Fibroblast of pulmonary artery (primary cell): Measurements from ENCODE around the gene MCM3AP.

Experiments used
- DNase-seq: peaks from one replicate; pipeline ENCODE4 v3.0.0-alpha.2; 2010; ENCODE audit warnings: low read depth
- H3K4me3 ChIP-seq: replicated peaks from 2 replicates; pipeline ENCODE4 v1.5.1; 2011; ENCODE audit warnings: low read depth, mild to moderate bottlenecking, control low read depth, low read length, moderate library complexity
- TF ChIP-seq, protein P1 (sequence below): IDR thresholded peaks from 2 replicates; pipeline ENCODE4 v1.5.1; 2011; ENCODE audit warnings: mild to moderate bottlenecking, control low read depth, low read length, inconsistent platforms; ENCODE audit errors: missing control alignments

The MCM3AP gene

DNA sequence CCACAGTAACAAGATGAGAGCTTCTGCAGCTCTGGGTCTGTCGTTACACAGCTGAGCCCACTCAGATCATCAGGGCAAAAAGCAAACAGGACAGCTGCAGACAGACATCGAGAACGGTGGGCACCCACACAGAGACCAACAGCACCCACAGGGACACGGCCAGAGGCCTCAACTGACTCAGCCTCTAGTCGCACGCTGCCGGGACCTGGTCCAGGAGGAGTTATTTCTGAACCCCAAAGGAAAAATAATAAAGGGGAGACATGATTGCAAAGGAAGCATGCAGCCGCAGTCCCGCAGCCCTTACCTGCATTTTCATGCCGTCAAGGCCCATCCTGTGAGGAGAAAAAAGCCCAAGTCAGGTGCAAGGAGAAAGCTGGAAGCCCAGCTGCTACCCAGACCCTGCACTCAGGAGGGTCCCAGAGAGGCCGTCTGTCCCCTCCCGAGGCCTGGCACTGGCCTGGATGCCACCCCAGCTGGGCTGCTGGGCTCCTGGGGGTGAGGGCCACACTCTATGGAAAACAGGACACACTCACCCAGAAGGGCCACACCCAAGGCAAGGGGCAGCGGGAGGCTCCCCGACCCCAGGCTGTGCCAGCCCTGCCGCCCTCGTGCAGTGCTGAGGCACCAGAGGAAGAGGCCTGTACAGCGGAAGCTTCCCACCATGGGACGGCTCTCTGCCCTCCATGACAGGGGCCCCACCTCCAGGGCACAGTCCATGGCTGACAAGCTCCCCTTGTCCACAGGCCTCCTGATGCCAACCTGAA lies 72.5 kb downstream of the MCM3AP start:
- no peak for DNase-seq
- H3K4me3 ChIP-seq, result no peak overlapping the region
- TF ChIP-seq, protein P1, sequence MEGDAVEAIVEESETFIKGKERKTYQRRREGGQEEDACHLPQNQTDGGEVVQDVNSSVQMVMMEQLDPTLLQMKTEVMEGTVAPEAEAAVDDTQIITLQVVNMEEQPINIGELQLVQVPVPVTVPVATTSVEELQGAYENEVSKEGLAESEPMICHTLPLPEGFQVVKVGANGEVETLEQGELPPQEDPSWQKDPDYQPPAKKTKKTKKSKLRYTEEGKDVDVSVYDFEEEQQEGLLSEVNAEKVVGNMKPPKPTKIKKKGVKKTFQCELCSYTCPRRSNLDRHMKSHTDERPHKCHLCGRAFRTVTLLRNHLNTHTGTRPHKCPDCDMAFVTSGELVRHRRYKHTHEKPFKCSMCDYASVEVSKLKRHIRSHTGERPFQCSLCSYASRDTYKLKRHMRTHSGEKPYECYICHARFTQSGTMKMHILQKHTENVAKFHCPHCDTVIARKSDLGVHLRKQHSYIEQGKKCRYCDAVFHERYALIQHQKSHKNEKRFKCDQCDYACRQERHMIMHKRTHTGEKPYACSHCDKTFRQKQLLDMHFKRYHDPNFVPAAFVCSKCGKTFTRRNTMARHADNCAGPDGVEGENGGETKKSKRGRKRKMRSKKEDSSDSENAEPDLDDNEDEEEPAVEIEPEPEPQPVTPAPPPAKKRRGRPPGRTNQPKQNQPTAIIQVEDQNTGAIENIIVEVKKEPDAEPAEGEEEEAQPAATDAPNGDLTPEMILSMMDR, result no peak

DNA sequence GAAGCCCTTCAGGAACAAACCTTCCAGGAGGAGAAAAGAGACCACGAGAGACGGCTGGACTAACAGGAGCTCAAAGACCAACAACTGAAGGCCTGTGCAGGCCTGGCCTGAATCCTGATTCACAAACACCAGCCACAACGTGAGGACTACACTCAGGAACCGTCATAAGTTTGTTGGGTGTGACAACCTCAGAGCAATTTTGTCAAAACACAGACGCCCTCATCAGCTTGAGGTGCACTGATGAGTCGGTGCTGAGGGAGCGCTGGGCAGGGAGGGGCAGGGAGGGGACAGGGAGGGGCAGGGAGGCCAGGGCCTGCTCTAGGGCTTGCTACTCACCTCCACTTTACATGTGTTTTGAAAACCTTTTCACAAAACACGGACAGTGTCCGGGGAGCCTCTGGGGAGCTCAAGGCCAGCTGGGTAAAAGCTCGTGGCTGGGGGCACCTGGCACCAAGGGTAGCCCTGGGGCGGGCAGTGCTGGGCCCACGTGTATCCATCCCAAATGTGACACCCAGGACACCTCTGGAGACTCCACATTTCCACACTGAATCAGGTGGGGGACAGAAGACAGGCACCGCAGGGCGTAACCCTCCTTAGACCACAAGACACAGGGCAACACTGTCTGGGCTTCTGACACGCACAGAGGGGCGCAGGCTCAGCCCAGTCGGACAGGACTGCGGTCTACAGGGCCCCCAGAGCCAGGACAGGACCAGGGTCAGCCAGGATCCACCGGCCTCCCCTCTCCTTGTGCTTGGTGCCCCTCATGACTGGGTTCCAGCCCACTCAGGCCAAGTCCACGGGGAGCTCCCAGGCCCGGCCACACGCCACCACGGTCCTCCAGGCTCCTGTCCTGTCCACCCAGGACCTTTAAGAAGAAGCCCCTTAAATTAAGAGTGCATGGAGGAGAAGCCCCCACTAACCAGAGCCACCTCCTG lies 73.4 kb downstream of the MCM3AP start:
- no peak overlapping the region for H3K4me3 ChIP-seq
- TF ChIP-seq, protein P1, result no peak
- DNase-seq, result no peak

DNA sequence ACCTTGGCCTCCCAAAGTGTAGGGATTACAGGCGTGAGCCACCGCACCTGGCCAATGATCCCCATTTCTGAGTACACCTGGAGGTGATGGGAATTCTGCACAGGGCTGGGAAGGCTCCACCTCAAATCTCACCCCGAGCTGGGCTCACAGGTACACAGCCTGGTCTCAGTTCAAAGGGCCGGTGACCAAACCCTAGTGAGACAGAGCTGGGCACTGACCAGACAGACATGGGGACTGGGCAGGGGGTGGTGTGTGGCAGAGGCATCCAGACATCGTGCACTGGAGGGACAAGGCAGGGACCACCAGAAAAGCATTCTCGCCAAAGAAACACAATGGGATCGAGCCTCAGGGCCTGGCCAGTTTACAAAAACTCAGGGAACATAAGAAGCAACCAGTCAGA lies 74.0 kb downstream of the MCM3AP start:
- H3K4me3 ChIP-seq, result no peak overlapping the region
- TF ChIP-seq, protein P1, result no peak
- no peak for DNase-seq

DNA sequence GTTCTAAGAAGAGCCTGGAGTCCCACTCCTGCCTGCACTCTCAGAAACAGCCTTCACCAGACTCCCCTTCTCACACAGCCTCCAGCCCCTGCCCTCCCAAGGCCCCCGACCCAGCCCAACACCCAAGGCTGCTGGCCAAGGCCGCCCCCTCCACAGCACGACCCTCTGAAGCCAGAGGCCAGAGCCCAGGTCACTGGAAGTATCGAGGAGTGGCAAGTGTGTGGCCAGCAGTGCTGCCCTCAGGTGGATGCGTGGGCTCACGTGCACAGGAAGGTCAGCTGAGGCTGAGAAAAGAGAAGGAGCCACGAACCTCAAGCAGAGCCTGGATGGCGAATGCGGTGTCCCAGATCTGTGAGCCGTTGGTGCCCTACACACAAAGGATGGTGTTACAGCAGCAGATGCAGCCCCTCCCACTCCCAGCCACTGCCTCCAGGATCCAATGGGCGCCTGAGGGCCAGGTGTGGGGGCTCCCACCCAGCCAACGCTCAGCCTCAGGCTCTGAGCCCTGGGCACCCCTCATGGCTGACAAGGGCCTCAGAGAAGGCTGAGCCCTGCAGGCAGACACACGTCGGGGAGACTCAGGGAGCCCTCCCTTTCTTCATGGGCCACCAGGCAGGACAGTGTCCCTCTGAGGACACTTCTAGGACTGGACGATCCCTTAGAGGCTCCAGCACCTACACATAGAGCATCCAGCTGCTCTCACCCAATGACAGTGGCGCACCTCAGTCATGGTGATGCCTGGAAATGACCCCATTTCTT lies 74.9 kb downstream of the MCM3AP start:
- no peak overlapping the region for H3K4me3 ChIP-seq
- TF ChIP-seq, protein P1, result no peak
- DNase-seq, result no peak

DNA sequence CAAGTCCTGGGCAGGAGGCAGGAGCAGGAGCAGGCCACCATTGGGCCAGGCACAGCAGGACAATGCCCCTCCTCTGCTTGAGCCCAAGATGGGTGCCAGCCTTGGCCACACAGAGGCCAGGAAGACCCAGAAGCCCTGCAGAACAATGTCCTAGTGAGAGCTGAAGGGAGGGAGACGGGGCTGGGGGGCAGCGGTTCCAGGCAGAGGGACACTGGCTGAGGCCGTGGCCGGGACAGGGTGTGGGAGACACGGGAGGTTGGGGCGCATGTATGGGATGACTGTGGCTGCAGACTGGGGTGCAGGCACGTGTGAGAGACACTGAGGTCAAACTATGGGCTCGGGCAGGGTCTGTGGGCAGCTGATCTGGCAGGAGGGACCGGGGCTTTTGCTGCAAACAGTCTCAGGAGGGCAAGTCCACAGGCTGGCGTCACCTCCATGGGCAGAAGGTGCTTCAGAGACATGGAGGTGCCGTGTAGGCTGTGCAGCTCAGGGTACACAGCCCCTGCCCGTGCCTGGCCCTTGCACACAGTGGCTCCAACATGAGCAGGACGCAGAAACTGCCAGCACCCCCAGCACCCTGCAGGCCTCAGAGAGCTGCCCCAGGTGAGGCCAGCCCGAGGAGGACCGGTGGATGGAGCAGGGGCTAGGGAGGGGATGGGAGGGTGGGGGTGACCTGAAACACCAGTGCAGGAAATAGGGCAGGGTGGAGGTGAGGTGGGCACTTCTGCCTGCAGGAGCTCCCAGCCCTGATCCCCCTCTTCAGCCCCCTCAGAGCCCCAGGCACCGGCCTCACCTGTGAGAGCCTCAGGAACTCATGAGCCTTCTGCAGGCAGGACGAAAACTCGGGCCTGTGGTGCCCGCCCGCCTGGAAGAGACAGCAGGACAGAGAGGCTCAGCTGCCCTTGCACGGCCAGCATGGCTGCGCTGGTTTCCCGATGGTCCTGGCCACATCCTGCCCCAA lies 76.4 kb downstream of the MCM3AP start:
- TF ChIP-seq, protein P1, result no peak
- no peak for DNase-seq
- no peak overlapping the region for H3K4me3 ChIP-seq
